Tibial artery (tissue), 4 donors: ENCODE measurements around the gene DHRS2.

Experiments
- DNase-seq, 2 donors: peaks; one replicate each; pipeline ENCODE4 v3.0.0-alpha.2; 2019
- H3K27ac ChIP-seq, 2 donors: fragments of 200-600 bp; sonication (generic) in 1 of 2; 1 replicate in 1 of 2; 2 replicates in 1 of 2; pipeline ENCODE4 v1.5.1; 2018 to 2019; ENCODE audit warnings: mild to moderate bottlenecking in 1 of 2
- H3K27me3 ChIP-seq, 2 donors: fragments of 200-600 bp; sonication (generic) in 1 of 2; one replicate each; pipeline versions ENCODE4 v1.5.1 to v1.6.0; 2016 to 2019
- H3K36me3 ChIP-seq, 3 donors: fragments of 200-600 bp; sonication (generic) in 2 of 3; one replicate each; pipeline ENCODE4 v1.5.1; 2016 to 2019; ENCODE audit warnings: mild to moderate bottlenecking in 2 of 3
- H3K4me1 ChIP-seq, 4 donors: fragments of 200-600 bp; sonication (generic) in 2 of 4; 1 replicate in 3 of 4; 2 replicates in 1 of 4; pipeline ENCODE4 v1.5.1; 2016 to 2019
- H3K4me3 ChIP-seq, 2 donors: fragments of 200-600 bp; sonication (generic) in 1 of 2; 1 replicate in 1 of 2; 2 replicates in 1 of 2; pipeline ENCODE4 v1.5.1; 2018 to 2019; ENCODE audit warnings: mild to moderate bottlenecking in 2 of 2
- H3K9me3 ChIP-seq, 3 donors: fragments of 200-600 bp; sonication (generic) in 1 of 3; one replicate each; pipeline ENCODE4 v1.5.1; 2016 to 2019
- CTCF ChIP-seq, 2 experiments: fragments of 200-600 bp in 1 of 2; fragments of 450-650 bp in 1 of 2; IDR thresholded peaks; one replicate each; pipeline ENCODE4 v1.5.1; 2017 to 2019; ENCODE audit warnings: antibody characterized with exemption in 2 of 2, mild to moderate bottlenecking in 1 of 2, moderate library complexity in 1 of 2
- intact Hi-C: fragments of 100-400 bp; cut with DNase I; formaldehyde crosslinking; loops from one replicate; pipeline ENCODE4 v1.15.0; 2023; ENCODE audit warnings: low total_unique reads

DHRS2 gene

DNA sequence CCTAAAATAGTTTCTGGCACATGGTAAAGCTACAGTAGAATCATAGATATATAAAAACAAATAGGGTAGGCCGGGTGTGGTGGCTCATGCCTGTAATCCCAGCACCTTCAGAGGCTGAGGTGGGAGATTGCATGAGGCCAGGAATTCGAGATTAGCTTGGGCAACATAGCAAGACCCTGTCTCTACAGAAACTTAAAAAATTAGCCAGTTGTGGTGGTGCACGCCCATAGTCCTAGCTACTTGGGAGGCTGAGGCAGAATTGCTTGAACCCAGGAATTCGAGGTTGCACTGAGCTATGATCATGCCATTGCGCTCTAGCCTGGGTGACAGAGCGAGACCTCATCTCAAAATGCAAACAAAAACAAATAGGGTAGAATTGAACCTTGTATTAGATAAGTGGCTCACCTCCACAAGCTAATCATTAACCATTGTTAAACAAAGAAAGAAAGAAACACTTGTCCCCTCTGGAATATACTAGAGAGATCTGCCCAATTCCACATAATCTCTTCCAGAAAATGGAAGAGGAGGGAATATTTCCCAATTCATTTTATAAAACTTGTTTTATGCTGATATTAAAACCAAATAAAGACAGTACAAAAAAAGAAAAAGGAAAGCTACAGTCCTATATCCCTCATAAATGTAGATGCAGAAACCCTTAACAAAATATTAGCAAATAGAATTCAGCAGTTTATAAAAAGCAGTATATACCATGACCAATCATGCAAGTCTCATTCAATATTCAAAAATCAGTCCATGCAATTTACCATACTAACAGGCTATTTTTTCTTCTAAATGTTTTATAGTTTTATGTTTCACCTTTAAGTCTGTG, 22.7 kb upstream of the DHRS2 start:
- no peak overlapping the region for H3K27ac ChIP-seq
- intact Hi-C loops = no loop called here
- peaks cover 0 to 14% of the 10 kb centered on the region in 2 donors for H3K27me3 ChIP-seq
- DNase-seq = no peak
- H3K9me3 ChIP-seq = no peaks in the 10 kb centered on the region
- TF ChIP-seq CTCF (IDR thresholded peaks at IDR 0.05) = no peak
- no peak overlapping the region for H3K4me3 ChIP-seq
- H3K4me1 ChIP-seq = no peaks in the 10 kb centered on the region
- no peaks in the 10 kb centered on the region for H3K36me3 ChIP-seq

- TF ChIP-seq CTCF (IDR thresholded peaks at IDR 0.05) = no peak
- H3K9me3 ChIP-seq = no peaks in the 10 kb centered on the region
- peaks cover 0 to 14% of the 10 kb centered on the region in 2 donors for H3K27me3 ChIP-seq
- H3K4me3 ChIP-seq = no peak overlapping the region
- H3K27ac ChIP-seq = no peak overlapping the region
- intact Hi-C loops = no loop called here
- H3K4me1 ChIP-seq = no peaks in the 10 kb centered on the region
- no peaks in the 10 kb centered on the region for H3K36me3 ChIP-seq
- no peak for DNase-seq
These were observed 21.8 kb upstream of the DHRS2 start for GRCh38 chr14:23614395-23614828.

DNA sequence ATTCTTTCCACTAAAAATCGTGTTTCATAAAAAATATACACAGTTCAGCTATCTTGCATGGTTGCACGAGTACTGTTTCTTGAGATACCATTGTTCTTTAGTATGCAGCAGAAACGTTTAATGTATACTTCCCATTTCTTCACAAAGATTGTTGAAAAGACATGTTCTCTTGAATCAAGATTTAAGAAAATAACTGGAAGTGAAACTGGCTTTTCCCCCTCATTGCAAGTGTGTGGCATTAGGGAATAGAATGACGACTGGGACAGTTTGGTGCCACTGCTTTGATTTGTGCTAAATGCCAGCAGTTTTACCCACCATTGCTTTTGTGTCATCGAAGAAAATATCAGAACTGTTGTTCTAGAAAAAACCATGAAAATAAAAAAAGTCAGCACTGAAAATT, 20.3 kb upstream of the DHRS2 start:
- H3K27me3 ChIP-seq = peaks cover 0 to 15% of the 10 kb centered on the region in 2 donors
- no peak for DNase-seq
- intact Hi-C loops = no loop called here
- H3K9me3 ChIP-seq = no peaks in the 10 kb centered on the region
- H3K4me3 ChIP-seq = no peak overlapping the region
- H3K36me3 ChIP-seq = no peaks in the 10 kb centered on the region
- H3K27ac ChIP-seq = no peak overlapping the region
- TF ChIP-seq CTCF (IDR thresholded peaks at IDR 0.05) = no peak
- no peaks in the 10 kb centered on the region for H3K4me1 ChIP-seq

- peaks cover 0 to 17% of the 10 kb centered on the region in 2 donors for H3K27me3 ChIP-seq
- H3K36me3 ChIP-seq = no peaks in the 10 kb centered on the region
- intact Hi-C loops = no loop called here
- no peaks in the 10 kb centered on the region for H3K9me3 ChIP-seq
- TF ChIP-seq CTCF (IDR thresholded peaks at IDR 0.05) = no peak
- H3K4me3 ChIP-seq = no peak overlapping the region
- no peak overlapping the region for H3K27ac ChIP-seq
- no peak for DNase-seq
- no peaks in the 10 kb centered on the region for H3K4me1 ChIP-seq
These were observed 18.6 kb upstream of the DHRS2 start for GRCh38 chr14:23617539-23617938.

DNA sequence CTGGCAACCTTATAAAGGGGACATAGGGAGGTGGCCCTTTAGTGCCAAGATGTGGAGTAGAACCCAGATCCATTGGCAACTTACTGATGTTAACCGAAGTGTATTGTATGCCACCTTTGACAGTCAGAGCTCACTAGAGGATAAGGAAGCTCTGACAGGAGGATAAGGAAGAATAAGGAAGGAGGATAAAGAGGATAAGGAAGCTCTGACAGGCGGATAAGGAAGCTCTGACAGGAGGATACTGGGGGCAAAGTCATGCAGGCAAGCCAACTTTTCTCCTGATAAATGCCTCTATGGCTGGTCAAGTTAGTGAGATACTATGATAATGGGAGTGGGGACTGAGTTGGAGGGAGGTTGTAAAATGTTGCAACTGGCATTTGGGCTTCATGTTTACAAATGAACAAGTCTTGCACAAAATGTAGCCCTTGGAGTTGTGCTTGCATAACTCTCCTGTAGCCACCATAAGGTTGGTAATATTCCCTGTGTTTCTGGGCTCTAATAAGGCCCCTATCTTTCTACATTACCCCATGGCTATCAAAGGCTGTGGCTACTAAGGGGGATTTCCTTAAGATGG, 17.7 kb upstream of the DHRS2 start:
- Histone ChIP-seq H3K4me3 (no peak overlapping the region), H3K27ac (no peak overlapping the region), H3K36me3 (no peaks in the 10 kb centered on the region), H3K27me3 (peaks cover 0 to 17% of the 10 kb centered on the region in 2 donors), H3K4me1 (no peaks in the 10 kb centered on the region), H3K9me3 (no peaks in the 10 kb centered on the region)
- no peak for DNase-seq
- TF ChIP-seq CTCF (IDR thresholded peaks at IDR 0.05) = no peak
- intact Hi-C loops = no loop called here
